Upper lobe of left lung (tissue), 4 donors: ENCODE results near the gene VOPP1.

Experiments used
- POLR2AphosphoS5 ChIP-seq, 2 donors: sonication (generic); formaldehyde crosslinking; IDR thresholded peaks; one replicate each; pipeline ENCODE4 v1.5.1; 2017; ENCODE audit warnings: antibody characterized with exemption in 2 of 2
- TF ChIP-seq, protein P1 (sequence below), 6 experiments: fragments of 450-650 bp in 4 of 6; fragments of 200-600 bp in 2 of 6; sonication (generic) in 2 of 6; IDR thresholded peaks; one replicate each; pipeline ENCODE4 v1.5.1; 2016 to 2019; ENCODE audit warnings: antibody characterized with exemption in 6 of 6

DNA sequence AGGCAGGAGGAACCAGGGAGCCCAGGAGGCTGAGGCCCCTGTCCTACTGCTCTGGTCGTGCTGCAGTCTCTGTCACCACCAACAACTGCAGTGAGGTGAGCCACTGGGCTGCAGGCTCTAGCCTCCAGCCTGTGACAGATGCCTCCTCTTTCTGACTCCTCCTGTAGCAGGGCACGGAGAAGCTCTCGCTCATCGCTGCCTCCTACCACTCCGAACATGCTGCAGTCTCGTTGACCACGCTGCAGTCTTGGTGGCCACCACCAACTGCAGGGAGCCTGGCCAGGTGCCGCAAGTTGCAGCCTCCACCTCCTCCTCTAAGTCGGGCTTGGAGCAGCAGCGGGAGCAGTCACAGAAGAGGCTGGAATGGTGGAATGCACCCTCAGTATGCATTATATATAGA lies 22.1 kb upstream of the VOPP1 start:
- TF ChIP-seq, protein P1, sequence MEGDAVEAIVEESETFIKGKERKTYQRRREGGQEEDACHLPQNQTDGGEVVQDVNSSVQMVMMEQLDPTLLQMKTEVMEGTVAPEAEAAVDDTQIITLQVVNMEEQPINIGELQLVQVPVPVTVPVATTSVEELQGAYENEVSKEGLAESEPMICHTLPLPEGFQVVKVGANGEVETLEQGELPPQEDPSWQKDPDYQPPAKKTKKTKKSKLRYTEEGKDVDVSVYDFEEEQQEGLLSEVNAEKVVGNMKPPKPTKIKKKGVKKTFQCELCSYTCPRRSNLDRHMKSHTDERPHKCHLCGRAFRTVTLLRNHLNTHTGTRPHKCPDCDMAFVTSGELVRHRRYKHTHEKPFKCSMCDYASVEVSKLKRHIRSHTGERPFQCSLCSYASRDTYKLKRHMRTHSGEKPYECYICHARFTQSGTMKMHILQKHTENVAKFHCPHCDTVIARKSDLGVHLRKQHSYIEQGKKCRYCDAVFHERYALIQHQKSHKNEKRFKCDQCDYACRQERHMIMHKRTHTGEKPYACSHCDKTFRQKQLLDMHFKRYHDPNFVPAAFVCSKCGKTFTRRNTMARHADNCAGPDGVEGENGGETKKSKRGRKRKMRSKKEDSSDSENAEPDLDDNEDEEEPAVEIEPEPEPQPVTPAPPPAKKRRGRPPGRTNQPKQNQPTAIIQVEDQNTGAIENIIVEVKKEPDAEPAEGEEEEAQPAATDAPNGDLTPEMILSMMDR (IDR thresholded peaks at IDR 0.05) = no peak
- TF ChIP-seq POLR2AphosphoS5 (IDR thresholded peaks at IDR 0.05) = no peak
